Mucosa of rectum (tissue), 2 donors: Measurements from ENCODE around the gene PKP1.

Experiments
- H3K27ac ChIP-seq, 2 donors: one replicate each; pipeline ENCODE4 v1.7.0; 2013; ENCODE audit warnings: inconsistent platforms in 2 of 2, low read depth in 2 of 2, low read length in 2 of 2
- H3K27me3 ChIP-seq, 2 donors: one replicate each; pipeline ENCODE4 v1.7.0; 2013; ENCODE audit warnings: low read length in 2 of 2; ENCODE audit not compliant: control insufficient read depth in 2 of 2, insufficient read depth in 2 of 2
- H3K36me3 ChIP-seq, 2 donors: one replicate each; pipeline ENCODE4 v1.7.0; 2013; ENCODE audit warnings: low read length in 2 of 2; ENCODE audit not compliant: control insufficient read depth in 2 of 2, insufficient read depth in 2 of 2
- H3K4me1 ChIP-seq, 2 donors: one replicate each; pipeline ENCODE4 v1.7.0; 2013; ENCODE audit warnings: low read length in 2 of 2, mild to moderate bottlenecking in 1 of 2; ENCODE audit not compliant: control insufficient read depth in 2 of 2, insufficient read depth in 2 of 2
- H3K4me3 ChIP-seq, 2 donors: one replicate each; pipeline ENCODE4 v1.7.0; 2013; ENCODE audit warnings: low read length in 2 of 2
- H3K9ac ChIP-seq, 2 donors: one replicate each; pipeline ENCODE4 v1.7.0; 2013; ENCODE audit warnings: low read length in 2 of 2, low read depth in 1 of 2, mild to moderate bottlenecking in 1 of 2
- H3K9me3 ChIP-seq, 2 donors: one replicate each; pipeline ENCODE4 v1.7.0; 2013; ENCODE audit warnings: low read length in 2 of 2; ENCODE audit not compliant: control insufficient read depth in 2 of 2
- donor health status: healthy.
- donor health status: Normal muscosa, but diverticular disease.

The PKP1 gene

DNA sequence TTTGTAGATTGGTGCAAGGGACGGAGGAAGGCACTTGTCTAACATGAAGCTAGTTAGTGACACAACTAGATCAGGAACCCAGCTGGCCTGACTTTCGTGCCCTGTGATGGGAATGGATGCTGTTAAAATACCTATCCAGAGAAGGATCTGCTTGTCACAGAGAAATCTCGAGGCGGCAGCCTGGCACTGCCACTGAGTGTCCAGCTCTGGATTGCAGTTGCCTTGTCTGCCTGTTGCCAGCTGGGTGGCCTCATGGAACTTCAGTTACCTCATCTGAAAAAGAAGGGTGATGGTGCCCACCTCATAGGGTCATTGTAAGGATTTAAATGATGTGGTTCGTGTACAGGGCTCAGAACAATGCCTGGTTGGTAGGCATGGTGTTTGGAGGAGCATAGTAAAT, 2.4 kb upstream of the PKP1 start:
- no peak overlapping the region for H3K27ac ChIP-seq
- peaks cover 19 to 21% of the 10 kb centered on the region in 2 donors for H3K27me3 ChIP-seq
- H3K36me3 ChIP-seq = no peaks in the 10 kb centered on the region
- H3K9me3 ChIP-seq = no peaks in the 10 kb centered on the region
- H3K4me3 ChIP-seq = no peak overlapping the region
- H3K9ac ChIP-seq = no peak overlapping the region
- peaks cover 5 to 24% of the 10 kb centered on the region in 2 donors for H3K4me1 ChIP-seq

DNA sequence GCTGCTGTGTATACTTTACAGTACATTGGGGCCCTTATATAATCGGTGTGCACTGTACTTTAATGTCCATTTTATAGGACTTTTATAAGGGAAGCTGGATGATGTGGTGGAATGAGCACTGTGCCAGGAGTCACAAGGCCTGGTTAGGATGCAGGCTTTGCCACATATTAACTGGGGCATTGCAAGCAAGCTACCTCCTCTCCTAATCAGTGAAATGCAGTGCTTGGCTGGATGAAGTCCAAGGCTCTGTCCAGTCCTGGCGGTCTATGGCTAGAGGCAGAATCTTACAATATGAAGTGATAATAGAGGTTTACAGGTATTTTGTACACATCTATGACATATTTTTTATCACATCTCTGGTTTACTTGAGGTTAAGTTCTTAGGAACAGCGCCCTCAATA, 1.7 kb upstream of the PKP1 start:
- Histone ChIP-seq H3K36me3 (no peaks in the 10 kb centered on the region), H3K27ac (no peak overlapping the region), H3K27me3 (peaks cover 21 to 22% of the 10 kb centered on the region in 2 donors), H3K4me1 (peaks cover 5 to 21% of the 10 kb centered on the region in 2 donors), H3K9ac (no peak overlapping the region), H3K4me3 (no peak overlapping the region), H3K9me3 (no peaks in the 10 kb centered on the region)

GRCh38 chr1:201282216-201282615, 1.1 kb upstream of the PKP1 start:
- H3K27me3 ChIP-seq = peaks cover 21 to 22% of the 10 kb centered on the region in 2 donors
- H3K4me1 ChIP-seq = peaks cover 5 to 17% of the 10 kb centered on the region in 2 donors

GRCh38 chr1:201283836-201284553, 689 bp downstream of the PKP1 start:
- no peak overlapping the region for H3K27ac ChIP-seq
- no peaks in the 10 kb centered on the region for H3K36me3 ChIP-seq
- no peak overlapping the region for H3K9ac ChIP-seq
- no peaks in the 10 kb centered on the region for H3K9me3 ChIP-seq
- peaks cover 18 to 22% of the 10 kb centered on the region in 2 donors for H3K27me3 ChIP-seq
- peak overlapping the region in 1 of 2 donors; percentile 38 for H3K4me3 ChIP-seq
- peaks cover 5 to 17% of the 10 kb centered on the region in 2 donors for H3K4me1 ChIP-seq

More at GRCh38 chr1:201282216-201282615, 1.1 kb upstream of the PKP1 start:
- H3K4me3 ChIP-seq = no peak overlapping the region
- H3K36me3 ChIP-seq = no peaks in the 10 kb centered on the region
- H3K27ac ChIP-seq = no peak overlapping the region
- H3K9ac ChIP-seq = no peak overlapping the region
- no peaks in the 10 kb centered on the region for H3K9me3 ChIP-seq

DNA sequence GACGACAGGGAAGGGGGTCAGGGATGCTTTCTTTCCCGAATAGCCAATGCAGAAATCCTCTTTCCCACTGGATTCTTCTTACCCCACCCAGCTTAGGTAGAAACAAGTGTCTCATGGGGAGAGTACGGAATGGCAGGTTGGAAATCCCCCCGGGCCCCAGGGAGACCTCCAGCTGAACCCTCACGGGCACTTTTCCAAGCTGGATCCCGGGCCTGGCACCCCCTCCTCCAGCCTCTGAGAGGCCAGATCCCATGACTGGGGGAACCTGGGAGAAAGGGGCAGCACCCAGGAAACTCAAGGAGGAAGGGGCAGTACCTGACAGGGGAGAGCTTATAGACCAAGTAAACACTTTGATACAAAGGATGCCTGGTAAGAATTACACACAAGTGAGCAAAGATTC, 1.3 kb downstream of the PKP1 start:
- no peak overlapping the region for H3K9ac ChIP-seq
- peaks cover 5 to 17% of the 10 kb centered on the region in 2 donors for H3K4me1 ChIP-seq
- peaks cover 13 to 22% of the 10 kb centered on the region in 2 donors for H3K27me3 ChIP-seq
- no peak overlapping the region for H3K4me3 ChIP-seq
- H3K9me3 ChIP-seq = no peaks in the 10 kb centered on the region
- H3K27ac ChIP-seq = no peak overlapping the region
- no peaks in the 10 kb centered on the region for H3K36me3 ChIP-seq

DNA sequence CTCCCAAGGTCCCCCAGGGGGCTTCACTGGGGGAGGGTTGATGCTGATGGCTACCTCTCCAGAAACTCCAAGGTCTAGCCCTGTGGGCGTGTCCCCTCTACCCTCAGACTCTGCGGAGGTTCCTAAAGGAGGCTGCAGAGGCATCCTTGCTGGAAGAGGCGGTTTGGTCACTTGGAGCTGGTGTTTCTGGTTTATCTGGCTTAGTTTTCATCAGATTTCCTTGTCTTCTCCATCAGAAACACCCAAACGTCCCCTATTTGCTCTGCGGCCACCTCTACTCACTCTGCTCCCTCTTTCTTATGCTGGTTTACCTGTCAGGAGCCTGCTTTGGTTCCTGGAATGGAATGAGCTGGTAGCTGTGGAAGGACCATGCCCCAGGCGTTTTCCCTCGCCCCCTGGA, 2.5 kb downstream of the PKP1 start:
- Histone ChIP-seq H3K36me3 (no peaks in the 10 kb centered on the region), H3K27me3 (peaks cover 13 to 22% of the 10 kb centered on the region in 2 donors), H3K9me3 (no peaks in the 10 kb centered on the region), H3K9ac (no peak overlapping the region), H3K4me1 (peaks cover 5 to 17% of the 10 kb centered on the region in 2 donors), H3K27ac (no peak overlapping the region), H3K4me3 (no peak overlapping the region)

GRCh38 chr1:201286445-201286844, 3.1 kb downstream of the PKP1 start:
- Histone ChIP-seq H3K27ac (no peak overlapping the region), H3K9ac (no peak overlapping the region), H3K36me3 (no peaks in the 10 kb centered on the region), H3K4me3 (no peak overlapping the region), H3K9me3 (no peaks in the 10 kb centered on the region), H3K27me3 (peaks cover 13 to 22% of the 10 kb centered on the region in 2 donors), H3K4me1 (peaks cover 5 to 12% of the 10 kb centered on the region in 2 donors)

- Histone ChIP-seq H3K4me3 (no peak overlapping the region), H3K36me3 (no peaks in the 10 kb centered on the region), H3K27me3 (peaks cover 8 to 18% of the 10 kb centered on the region in 2 donors), H3K9ac (no peak overlapping the region), H3K27ac (no peak overlapping the region), H3K9me3 (no peaks in the 10 kb centered on the region), H3K4me1 (peaks cover 2 to 8% of the 10 kb centered on the region in 2 donors)
Measured at GRCh38 chr1:201288007-201288406, 4.7 kb downstream of the PKP1 start.

GRCh38 chr1:201288765-201289164, 5.5 kb downstream of the PKP1 start:
- Histone ChIP-seq H3K9me3 (no peaks in the 10 kb centered on the region), H3K27me3 (peaks cover 3 to 13% of the 10 kb centered on the region in 2 donors), H3K9ac (no peak overlapping the region), H3K27ac (no peak overlapping the region), H3K4me1 (peaks cover 0 to under 1% of the 10 kb centered on the region in 2 donors), H3K4me3 (no peak overlapping the region), H3K36me3 (no peaks in the 10 kb centered on the region)

DNA sequence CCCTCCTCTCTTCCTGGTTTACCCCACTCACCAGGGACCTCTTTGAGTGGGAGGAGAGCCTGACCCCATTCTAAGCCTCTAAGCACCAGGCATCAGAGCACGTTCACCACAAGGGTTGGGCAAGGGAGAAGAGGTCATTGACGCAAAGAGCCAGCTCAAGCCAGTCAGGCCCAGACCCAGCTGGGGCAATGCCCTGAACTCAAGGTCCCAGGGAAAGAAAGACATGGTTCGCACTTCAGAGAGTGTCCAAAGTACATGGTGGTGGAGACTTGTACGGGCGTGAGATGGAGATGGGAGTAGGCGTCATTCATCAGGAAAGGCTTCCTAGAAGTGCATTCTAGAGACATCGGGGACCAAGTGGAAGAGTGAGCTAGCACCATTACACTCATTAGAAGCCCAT, 7.2 kb downstream of the PKP1 start:
- Histone ChIP-seq H3K9ac (no peak overlapping the region), H3K36me3 (no peaks in the 10 kb centered on the region), H3K4me3 (no peak overlapping the region), H3K9me3 (no peaks in the 10 kb centered on the region), H3K27ac (no peak overlapping the region), H3K27me3 (peaks cover 0 to 5% of the 10 kb centered on the region in 2 donors), H3K4me1 (no peaks in the 10 kb centered on the region)
